Endothelial cell of umbilical vein (primary cell): ENCODE results near the gene NOSIP. TPM values are rescaled to one million over a fixed set of nuclear protein-coding genes. Genes with fewer than 3 reads are reported as not detected.

Experiments
- BruUV-seq: library from RNA; stranded (reverse); fragments of 400-500 nt; replicated peaks from 2 replicates; lab custom pipeline; 2021; lab: Mats Ljungman, UMichigan
- CTCF ChIA-PET: fragments of 300-600, 350-600 bp; sonication (Branson Sonifier 250); formaldehyde crosslinking; loops from one replicate; lab custom pipeline; 2021; ENCODE audit warnings: antibody characterized with exemption, inconsistent platforms; lab: Charles Lee
- POLR2A ChIA-PET: fragments of 300-600, 350-600 bp; sonication (Branson Sonifier 250); formaldehyde crosslinking; loops from one replicate; lab custom pipeline; 2021; ENCODE audit warnings: antibody characterized with exemption, inconsistent platforms; lab: Charles Lee
- DNase-seq: peaks from one replicate; pipeline ENCODE4 v3.0.0-alpha.2; 2011; ENCODE audit warnings: low read depth, low spot score
- FAIRE-seq: peaks from 2 replicates; lab custom pipeline; 2011; peaks lifted over from hg19 to GRCh38; lab: Jason Lieb, UNC
- H2AFZ ChIP-seq: 2 replicates; pipeline ENCODE4 v1.6.0; 2012; ENCODE audit warnings: low read depth, low read length, control low read depth, inconsistent platforms
- H3K27ac ChIP-seq: 2 replicates; pipeline ENCODE4 v1.5.1; 2011; ENCODE audit warnings: low read depth, mild to moderate bottlenecking, control low read depth, low read length, moderate library complexity; ENCODE audit not compliant: insufficient read depth
- H3K27me3 ChIP-seq, 2 experiments: 2 replicates each; pipeline versions ENCODE4 v1.6.0 to v1.6.1; 2011; ENCODE audit warnings: low read length in 2 of 2, mixed read lengths in 1 of 2; ENCODE audit not compliant: control insufficient read depth in 2 of 2, insufficient read depth in 2 of 2
- H3K36me3 ChIP-seq, 2 experiments: 2 replicates in 1 of 2; 3 replicates in 1 of 2; pipeline ENCODE4 v1.5.1; 2011; ENCODE audit warnings: low read length in 2 of 2, mild to moderate bottlenecking in 1 of 2, moderate library complexity in 1 of 2; ENCODE audit not compliant: control insufficient read depth in 2 of 2, insufficient read depth in 2 of 2; ENCODE audit errors: extremely low read depth in 1 of 2
- H3K4me1 ChIP-seq: 3 replicates; pipeline ENCODE4 v1.5.1; 2011; ENCODE audit warnings: mild to moderate bottlenecking, low read length; ENCODE audit not compliant: control insufficient read depth, insufficient read depth; ENCODE audit errors: extremely low read depth
- H3K4me2 ChIP-seq: 2 replicates; pipeline ENCODE4 v1.6.1; 2011; ENCODE audit warnings: low read length, control low read depth, mixed read lengths; ENCODE audit not compliant: insufficient read depth
- H3K4me3 ChIP-seq, 3 experiments: fragments of 200-600 bp in 1 of 3; sonication (generic), shearing (Covaris generic) in 1 of 3; replicated peaks in 1 of 3; 2 replicates each; pipeline ENCODE4 v1.5.1; 2011 to 2016; ENCODE audit warnings: control low read depth in 3 of 3, low read length in 3 of 3, mild to moderate bottlenecking in 2 of 3, inconsistent platforms in 1 of 3, low read depth in 1 of 3, moderate library complexity in 1 of 3; ENCODE audit not compliant: insufficient read depth in 1 of 3
- H3K79me2 ChIP-seq: 2 replicates; pipeline ENCODE4 v1.6.0; 2012; ENCODE audit warnings: low read length, inconsistent platforms; ENCODE audit not compliant: control insufficient read depth, insufficient read depth
- H3K9ac ChIP-seq: replicated peaks from 2 replicates; pipeline ENCODE3; 2011; ENCODE audit warnings: low read length, control low read depth; ENCODE audit not compliant: insufficient read depth; ENCODE audit errors: extremely low read depth
- H3K9me1 ChIP-seq: replicated peaks from 3 replicates; pipeline ENCODE4 v1.6.0; 2011; ENCODE audit warnings: mild to moderate bottlenecking, low read length; ENCODE audit not compliant: control insufficient read depth, insufficient read depth; ENCODE audit errors: extremely low read depth
- H3K9me3 ChIP-seq: replicated peaks from 2 replicates; pipeline ENCODE4 v1.5.1; 2012; ENCODE audit warnings: low read length, inconsistent platforms; ENCODE audit not compliant: control insufficient read depth, insufficient read depth
- H4K20me1 ChIP-seq: replicated peaks from 2 replicates; pipeline ENCODE3; 2011; ENCODE audit warnings: mild to moderate bottlenecking, low read length; ENCODE audit not compliant: control insufficient read depth, insufficient read depth; ENCODE audit errors: extremely low read depth
- CTCF ChIP-seq, 2 donors: IDR thresholded peaks; 1 replicate in 1 of 2; 2 replicates in 1 of 2; pipeline ENCODE4 v1.5.1; 2011; ENCODE audit warnings: low read length in 2 of 2, mild to moderate bottlenecking in 2 of 2, moderate library complexity in 2 of 2, control low read depth in 1 of 2, inconsistent platforms in 1 of 2, low read depth in 1 of 2; ENCODE audit not compliant: insufficient read depth in 1 of 2; ENCODE audit errors: extremely low read depth in 1 of 2
- EZH2 ChIP-seq: IDR thresholded peaks from 2 replicates; pipeline ENCODE4 v1.6.1; 2012; ENCODE audit warnings: borderline replicate concordance, low read depth, mild to moderate bottlenecking, moderate library complexity, low read length, inconsistent platforms; ENCODE audit not compliant: severe bottlenecking
- FOS ChIP-seq: IDR thresholded peaks from 2 replicates; pipeline ENCODE4 v1.6.1; 2011; ENCODE audit warnings: mild to moderate bottlenecking, low read length, moderate library complexity, borderline replicate concordance; ENCODE audit not compliant: insufficient read depth
- GATA2 ChIP-seq: IDR thresholded peaks from 2 replicates; pipeline ENCODE4 v1.7.0; 2011; ENCODE audit warnings: low read depth, mild to moderate bottlenecking, moderate library complexity, mixed read lengths, low read length; ENCODE audit not compliant: insufficient read length, insufficient read depth
- JUN ChIP-seq: IDR thresholded peaks from 2 replicates; pipeline ENCODE4 v1.6.1; 2011; ENCODE audit warnings: borderline replicate concordance, low read depth; ENCODE audit not compliant: insufficient read length, insufficient read depth
- MAX ChIP-seq: IDR thresholded peaks from 2 replicates; pipeline ENCODE4 v1.6.1; 2011; ENCODE audit not compliant: insufficient read depth, insufficient read length
- MYC ChIP-seq: IDR thresholded peaks from one replicate; pipeline ENCODE4 v1.6.1; 2011; ENCODE audit warnings: mild to moderate bottlenecking, low read depth, low read length
- POLR2A ChIP-seq: IDR thresholded peaks from 2 replicates; pipeline ENCODE4 v1.6.1; 2012; ENCODE audit warnings: low read depth, mild to moderate bottlenecking, control low read depth, low read length
- POLR2AphosphoS5 ChIP-seq: IDR thresholded peaks from 2 replicates; pipeline ENCODE4 v1.6.1; 2012; ENCODE audit warnings: low read depth, mild to moderate bottlenecking, control low read depth, low read length, moderate library complexity; ENCODE audit not compliant: insufficient read depth
- dilution Hi-C: fragments of 300-500 bp; cut with MboI; formaldehyde crosslinking; loops from one replicate; pipeline ENCODE4 v1.15.0; 2019; ENCODE audit warnings: low sequenced_read_pairs; ENCODE audit not compliant: extremely low pct_ligation_motif_present
- intact Hi-C: fragments of 100-400 bp; cut with micrococcal nuclease; formaldehyde crosslinking; loops from one replicate; pipeline ENCODE4 v1.10.0; 2022
- polyA plus RNA-seq, 4 experiments: library from polyadenylated mRNA; depleted of rRNA in 3 of 4; stranded (reverse) in 3 of 4; unstranded in 1 of 4; fragments of >200 nt; gene quantifications; 2 replicates each; pipeline versions ENCODE4 v1.2.1 to v1.2.3, GENCODE V29; 2011 to 2012; ENCODE audit warnings: missing spikeins in 1 of 4
- total RNA-seq: library from RNA; stranded (reverse); gene quantifications from 2 replicates; pipeline ENCODE4 v1.2.3, GENCODE V29; 2021

The NOSIP gene
- total and polyA plus RNA-seq, 2 donors (not counting 3 experiments of a cell fraction or from before 2014, with no cell fraction given): 77.5 to 128 TPM

- intact Hi-C loops: loop anchor here (1.0 to 2.0 kb wide), 3 partner anchors 16 to 68 kb away; no protein-coding TSS in a partner anchor
- Histone ChIP-seq H3K9ac (no peak overlapping the region), H3K79me2 (peaks cover 46% of the 10 kb centered on the region), H3K4me3 (no peak overlapping the region), H4K20me1 (no peaks in the 10 kb centered on the region), H3K27ac (no peak overlapping the region), H3K27me3 (no peaks in the 10 kb centered on the region), H3K36me3 (peaks cover 4 to 10% of the 10 kb centered on the region in 2 experiments), H3K4me1 (no peaks in the 10 kb centered on the region), H3K9me1 (no peaks in the 10 kb centered on the region), H3K4me2 (no peak overlapping the region), H3K9me3 (no peaks in the 10 kb centered on the region), H2AFZ (no peak overlapping the region)
- FAIRE-seq (peak; percentile 49), DNase-seq (no peak)
- ChIA-PET CTCF (interaction anchor here (0.5 to 4.6 kb wide), 15 partner anchors 9 to 110 kb away, joined by 3 to 51 read pairs (median 8); partner anchors contain the start of genes FLT3LG, NOSIP, PRMT1 and PRRG2), POLR2A (interaction anchor here (0.6 to 0.8 kb wide), 3 partner anchors 9 to 94 kb away, joined by 3 to 4 read pairs (median 4); partner anchors contain the start of genes BCL2L12, IRF3 and NOSIP)
- BruUV-seq: no TSS peak
- dilution Hi-C loops: no loop called here
- TF ChIP-seq MYC (no peak), MAX (no peak), CTCF (IDR thresholded peaks at IDR 0.05; ENCODE audit: extremely low read depth in 1 of 2, insufficient read depth in 1 of 2, low read depth in 1 of 2, low read length in 2 of 2) (no peak), FOS (no peak), GATA2 (no peak), POLR2A (no peak), POLR2AphosphoS5 (no peak), JUN (no peak), EZH2 (no peak)
Observed at GRCh38 chr19:49570997-49571676, 9.2 kb downstream of the NOSIP start.
